WTC11 (cell line): ENCODE measurements around the gene SERPINE2.

Experiments
- CREM ChIP-seq: sonication (generic); formaldehyde crosslinking; IDR thresholded peaks from 2 replicates; pipeline ENCODE4 v1.8.1; 2022; ENCODE audit warnings: mild to moderate bottlenecking, missing genetic modification reagents, moderate library complexity
- IRF2 ChIP-seq: sonication (generic); formaldehyde crosslinking; IDR thresholded peaks from 2 replicates; pipeline ENCODE4 v1.8.0; 2022; ENCODE audit warnings: low read depth, missing genetic modification reagents, borderline replicate concordance

DNA sequence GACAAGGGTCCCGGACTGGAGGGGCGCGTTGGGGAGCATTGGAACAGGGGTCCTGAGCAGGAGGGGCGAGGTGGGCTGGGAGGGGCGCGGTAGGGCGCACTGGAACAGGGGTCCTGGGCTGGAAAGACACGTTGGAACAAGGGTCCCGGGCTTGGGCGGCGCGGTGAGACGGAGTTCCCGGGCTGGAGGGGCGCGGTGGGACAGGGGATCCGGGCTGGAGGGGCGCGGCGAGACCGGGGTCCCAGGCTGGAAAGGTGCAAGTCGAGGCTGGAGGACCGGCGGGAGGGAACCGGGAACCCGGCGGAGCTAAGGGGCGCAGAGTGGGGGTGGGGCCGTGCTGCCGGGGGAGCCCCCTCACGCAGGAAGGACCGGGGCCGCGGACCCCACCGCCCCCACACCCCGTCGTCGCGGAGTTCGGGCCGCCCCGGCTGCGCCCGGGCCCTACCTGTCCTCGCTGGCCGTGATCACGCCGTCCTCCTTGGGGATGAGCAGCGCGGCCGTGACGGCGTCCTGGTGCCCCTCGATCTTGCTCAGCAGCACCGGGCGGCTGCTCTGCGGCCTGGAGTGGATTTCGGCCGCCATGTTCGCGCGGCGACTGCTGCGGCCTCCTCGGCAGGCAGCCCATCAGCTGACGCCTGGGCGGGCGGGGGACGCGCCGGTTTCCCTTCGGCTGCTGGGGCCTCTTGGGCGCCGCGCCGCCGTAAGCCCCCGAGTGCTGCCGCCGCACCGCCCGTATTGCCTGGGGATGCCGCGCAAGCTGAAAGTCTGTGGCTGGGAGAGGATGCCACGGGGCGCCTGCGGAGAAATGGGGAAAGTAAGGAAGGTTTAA is 94.2 kb downstream of the SERPINE2 start, which contains the start of gene WDFY1:
- TF ChIP-seq CREM (CRISPR knock-in tag) (peak; percentile 62; the same call in 1 of the 2 replicates), IRF2 (CRISPR knock-in tag) (0 out of 2 replicates have a peak, but pooled peaks have one; percentile 16)
